Thoracic aorta (tissue), 2 donors: ENCODE results near the gene XKR8. TPM values are rescaled to one million over a fixed set of nuclear protein-coding genes. Genes with fewer than 3 reads are reported as not detected.
A peak's percentile ranks its signal among the peaks of the same experiment; 100 is the strongest.

Experiments
- ATAC-seq: fragments of 150-250 bp; one replicate; pipeline ENCODE4 v1.8.0; 2017; ENCODE audit warnings: low read depth; ENCODE audit not compliant: insufficient number of reproducible peaks, low FRiP score
- DNase-seq: peaks from one replicate; pipeline ENCODE4 v3.0.0-alpha.2; 2020; ENCODE audit warnings: low spot score
- H3K27ac ChIP-seq, 2 donors: fragments of 200-600 bp; sonication (generic); 1 replicate in 1 of 2; 2 replicates in 1 of 2; pipeline ENCODE4 v1.5.1; 2016; ENCODE audit warnings: mild to moderate bottlenecking in 2 of 2, moderate library complexity in 2 of 2
- H3K27me3 ChIP-seq: fragments of 200-600 bp; sonication (generic); replicated peaks from 2 replicates; pipeline ENCODE4 v1.6.0; 2016; ENCODE audit warnings: mild to moderate bottlenecking; ENCODE audit not compliant: insufficient read depth
- H3K36me3 ChIP-seq: fragments of 200-600 bp; sonication (generic); one replicate; pipeline ENCODE4 v1.5.1; 2016
- H3K4me1 ChIP-seq, 2 donors: fragments of 200-600 bp; sonication (generic); 1 replicate in 1 of 2; 2 replicates in 1 of 2; pipeline versions ENCODE4 v1.5.1 to v1.6.0; 2016; ENCODE audit warnings: low read depth in 2 of 2, mild to moderate bottlenecking in 1 of 2; ENCODE audit not compliant: control insufficient read depth in 1 of 2
- H3K4me3 ChIP-seq: fragments of 200-600 bp; sonication (generic); 2 replicates; pipeline ENCODE4 v1.5.1; 2016; ENCODE audit warnings: mild to moderate bottlenecking
- H3K9me3 ChIP-seq: fragments of 200-600 bp; sonication (generic); 2 replicates; pipeline ENCODE4 v1.5.1; 2016
- CTCF ChIP-seq: fragments of 200-600 bp; sonication (generic); IDR thresholded peaks from one replicate; pipeline ENCODE4 v1.5.1; 2019; ENCODE audit warnings: antibody characterized with exemption
- total RNA-seq, 2 donors: library from RNA; depleted of rRNA; stranded (reverse); fragments of >200 nt; gene quantifications; one replicate each; pipeline versions ENCODE4 v1.1.0 to v1.2.3, GENCODE V29; 2016

XKR8 gene
- total RNA-seq, 2 donors from 2014 or later = 6.8 to 11.8 TPM

- DNase-seq (no peak), ATAC-seq (no peak)
- no peak overlapping the region for H3K4me3 ChIP-seq
- TF ChIP-seq CTCF = no peak
- no peaks in the 10 kb centered on the region for H3K9me3 ChIP-seq
- no peaks in the 10 kb centered on the region for H3K27me3 ChIP-seq
- H3K4me1 ChIP-seq = no peaks in the 10 kb centered on the region
- H3K27ac ChIP-seq = no peak overlapping the region
- no peaks in the 10 kb centered on the region for H3K36me3 ChIP-seq
These were observed 28.6 kb upstream of the XKR8 start for GRCh38 chr1:27931184-27931583.

GRCh38 chr1:27931759-27932158 is 28.0 kb upstream of the XKR8 start:
- Histone ChIP-seq H3K27ac (no peak overlapping the region), H3K36me3 (no peaks in the 10 kb centered on the region), H3K27me3 (no peaks in the 10 kb centered on the region), H3K4me1 (no peaks in the 10 kb centered on the region), H3K9me3 (no peaks in the 10 kb centered on the region), H3K4me3 (no peak overlapping the region)
- DNase-seq (no peak), ATAC-seq (no peak)
- TF ChIP-seq CTCF = no peak

- DNase-seq = no peak
- TF ChIP-seq CTCF = no peak
- no peak for ATAC-seq
- no peaks in the 10 kb centered on the region for H3K4me1 ChIP-seq
- H3K36me3 ChIP-seq = no peaks in the 10 kb centered on the region
- no peaks in the 10 kb centered on the region for H3K9me3 ChIP-seq
- H3K4me3 ChIP-seq = peak within 1 kb of the TSS; percentile 35
- H3K27me3 ChIP-seq = no peaks in the 10 kb centered on the region
- H3K27ac ChIP-seq = no peak within 1 kb of the TSS
These were observed 24.8 kb upstream of the XKR8 start, which contains the start of gene SMPDL3B for GRCh38 chr1:27934818-27935549. Gene SMPDL3B (plus strand): TSS chr1:27935000. CDS start chr1:27935184, 184 bp downstream.

DNA sequence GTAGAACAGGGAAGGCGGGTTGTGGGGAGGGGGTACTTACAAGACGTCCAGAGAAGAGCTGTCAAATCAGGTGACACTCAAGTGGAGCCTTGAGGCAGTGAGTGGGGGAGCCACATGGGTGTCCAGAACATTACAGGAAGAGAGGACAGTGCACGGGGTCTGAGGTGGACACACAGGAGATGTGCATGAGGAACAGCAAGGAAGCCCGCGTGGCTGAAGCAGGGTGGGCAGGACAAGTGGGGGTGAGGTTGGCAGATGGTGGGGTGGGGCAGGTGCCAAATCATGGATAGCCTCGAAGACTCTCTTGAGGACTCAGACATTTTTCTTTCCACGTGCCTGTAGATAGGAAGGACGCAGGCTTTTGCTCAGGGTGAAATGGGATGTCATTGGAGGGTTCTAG is 24.1 kb upstream of the XKR8 start:
- Histone ChIP-seq H3K9me3 (no peaks in the 10 kb centered on the region), H3K27ac (no peak overlapping the region), H3K36me3 (no peaks in the 10 kb centered on the region), H3K4me3 (no peak overlapping the region), H3K4me1 (no peaks in the 10 kb centered on the region), H3K27me3 (no peaks in the 10 kb centered on the region)
- ATAC-seq = no peak
- TF ChIP-seq CTCF = no peak
- DNase-seq = no peak

- Histone ChIP-seq H3K36me3 (no peaks in the 10 kb centered on the region), H3K27ac (no peak overlapping the region), H3K27me3 (no peaks in the 10 kb centered on the region), H3K9me3 (no peaks in the 10 kb centered on the region), H3K4me3 (no peak overlapping the region), H3K4me1 (no peaks in the 10 kb centered on the region)
- no peak for ATAC-seq
- DNase-seq = no peak
- no peak for TF ChIP-seq CTCF
These were observed 23.4 kb upstream of the XKR8 start for GRCh38 chr1:27936370-27936769.
